H1 (cell line): Measurements from ENCODE around the gene CAPS.

Experiments used
- BCL11A ChIP-seq, 2 experiments: IDR thresholded peaks; one replicate each; pipeline ENCODE4 v1.6.1; 2011; ENCODE audit warnings: low read depth in 2 of 2, low read length in 2 of 2, mild to moderate bottlenecking in 2 of 2
- CTCF ChIP-seq, 3 experiments: IDR thresholded peaks; 1 replicate in 2 of 3; 2 replicates in 1 of 3; pipeline versions ENCODE4 v1.5.1 to v1.6.1; 2011; ENCODE audit warnings: low read length in 3 of 3, mild to moderate bottlenecking in 3 of 3, inconsistent platforms in 2 of 3, low read depth in 1 of 3, moderate library complexity in 1 of 3; ENCODE audit not compliant: insufficient read depth in 1 of 3; ENCODE audit errors: control extremely low read depth in 1 of 3
- EP300 ChIP-seq, 2 experiments: IDR thresholded peaks; 1 replicate in 1 of 2; 2 replicates in 1 of 2; pipeline ENCODE4 v1.6.1; 2011 to 2012; ENCODE audit warnings: low read depth in 2 of 2, low read length in 2 of 2, mild to moderate bottlenecking in 2 of 2, borderline replicate concordance in 1 of 2, inconsistent platforms in 1 of 2, moderate library complexity in 1 of 2
- GABPA ChIP-seq: IDR thresholded peaks from 2 replicates; pipeline ENCODE4 v1.6.1; 2011; ENCODE audit warnings: mild to moderate bottlenecking, low read length, moderate library complexity, borderline replicate concordance; ENCODE audit not compliant: insufficient read depth
- POLR2A ChIP-seq, 2 experiments: IDR thresholded peaks; 1 replicate in 1 of 2; 2 replicates in 1 of 2; pipeline ENCODE4 v1.6.1; 2011; ENCODE audit warnings: low read depth in 2 of 2, low read length in 2 of 2, mild to moderate bottlenecking in 2 of 2; ENCODE audit errors: control extremely low read depth in 1 of 2
- RXRA ChIP-seq: IDR thresholded peaks from 2 replicates; pipeline ENCODE4 v1.6.1; 2011; ENCODE audit warnings: low read depth, mild to moderate bottlenecking, low read length, moderate library complexity; ENCODE audit not compliant: insufficient read depth
- SP2 ChIP-seq: IDR thresholded peaks from 2 replicates; pipeline ENCODE4 v1.6.1; 2012; ENCODE audit warnings: mild to moderate bottlenecking, low read length, inconsistent platforms
- TAF1 ChIP-seq: IDR thresholded peaks from 2 replicates; pipeline ENCODE4 v1.6.1; 2011; ENCODE audit warnings: mild to moderate bottlenecking, low read depth, low read length

- TF ChIP-seq CTCF (IDR thresholded peaks at IDR 0.05; ENCODE audit: control extremely low read depth in 1 of 3, insufficient read depth in 1 of 3, low read depth in 1 of 3, low read length in 3 of 3) (no peak), TAF1 (no peak), SP2 (no peak), EP300 (IDR thresholded peaks at IDR 0.05; ENCODE audit: borderline replicate concordance in 1 of 2, low read depth in 2 of 2, low read length in 2 of 2) (no peak), BCL11A (IDR thresholded peaks at IDR 0.05; ENCODE audit: low read depth in 2 of 2, low read length in 2 of 2) (no peak), POLR2A (IDR thresholded peaks at IDR 0.05; ENCODE audit: control extremely low read depth in 1 of 2, low read depth in 2 of 2, low read length in 2 of 2) (no peak), GABPA (no peak), RXRA (no peak)
Measured at GRCh38 chr19:5893296-5893903, 20.7 kb upstream of the CAPS start.
